ENCODE measurements around the gene GFI1.

DNA sequence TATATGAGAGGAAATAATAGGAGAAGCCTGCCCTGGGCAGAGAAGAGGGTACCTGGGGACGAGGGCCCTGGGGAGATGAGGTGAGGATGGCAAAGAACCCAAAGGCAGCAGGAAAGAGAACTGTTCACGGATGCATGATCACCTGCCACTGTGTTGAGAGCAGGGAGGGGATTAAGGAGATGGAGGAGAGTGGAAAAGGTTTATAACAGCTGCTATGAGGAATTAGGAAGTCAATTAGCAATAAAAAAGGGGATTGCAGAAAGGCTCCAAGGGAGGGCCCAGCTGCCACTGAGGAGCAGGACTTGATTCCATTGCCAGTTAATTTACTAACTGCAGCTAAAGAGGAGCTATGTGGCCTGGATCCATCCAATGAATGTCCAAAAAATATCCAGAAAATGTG, 61.1 kb downstream of the GFI1 start:
- TF ChIP-seq, protein P1, sequence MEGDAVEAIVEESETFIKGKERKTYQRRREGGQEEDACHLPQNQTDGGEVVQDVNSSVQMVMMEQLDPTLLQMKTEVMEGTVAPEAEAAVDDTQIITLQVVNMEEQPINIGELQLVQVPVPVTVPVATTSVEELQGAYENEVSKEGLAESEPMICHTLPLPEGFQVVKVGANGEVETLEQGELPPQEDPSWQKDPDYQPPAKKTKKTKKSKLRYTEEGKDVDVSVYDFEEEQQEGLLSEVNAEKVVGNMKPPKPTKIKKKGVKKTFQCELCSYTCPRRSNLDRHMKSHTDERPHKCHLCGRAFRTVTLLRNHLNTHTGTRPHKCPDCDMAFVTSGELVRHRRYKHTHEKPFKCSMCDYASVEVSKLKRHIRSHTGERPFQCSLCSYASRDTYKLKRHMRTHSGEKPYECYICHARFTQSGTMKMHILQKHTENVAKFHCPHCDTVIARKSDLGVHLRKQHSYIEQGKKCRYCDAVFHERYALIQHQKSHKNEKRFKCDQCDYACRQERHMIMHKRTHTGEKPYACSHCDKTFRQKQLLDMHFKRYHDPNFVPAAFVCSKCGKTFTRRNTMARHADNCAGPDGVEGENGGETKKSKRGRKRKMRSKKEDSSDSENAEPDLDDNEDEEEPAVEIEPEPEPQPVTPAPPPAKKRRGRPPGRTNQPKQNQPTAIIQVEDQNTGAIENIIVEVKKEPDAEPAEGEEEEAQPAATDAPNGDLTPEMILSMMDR (IDR thresholded peaks at IDR 0.05), result no peak
- TF ChIP-seq POLR2A (IDR thresholded peaks at IDR 0.05), result no peak

Data from uterus (tissue), 2 donors.